Subcutaneous adipose tissue (tissue), 4 donors: ENCODE data around the gene TMEM150A. TPM values are rescaled to one million over a fixed set of nuclear protein-coding genes. Genes with fewer than 3 reads are reported as not detected.

Experiments
- CTCF ChIP-seq: fragments of 450-650 bp; IDR thresholded peaks from one replicate; pipeline ENCODE4 v1.5.1; 2016; ENCODE audit warnings: low read depth, mild to moderate bottlenecking, control low read depth, antibody characterized with exemption, moderate library complexity
- total RNA-seq, 4 donors: library from RNA; depleted of rRNA; stranded (reverse); fragments of >200 nt; gene quantifications; one replicate each; pipeline ENCODE4 v1.1.0, GENCODE V29; 2016

TMEM150A gene
- total RNA-seq, 4 donors from 2014 or later, result 14.3 to 21.4 (median 17.6) TPM

GRCh38 chr2:85611217-85611704 is 8.8 kb upstream of the TMEM150A start:
- no peak for TF ChIP-seq CTCF

GRCh38 chr2:85607268-85608215 is 5.0 kb upstream of the TMEM150A start:
- no peak for TF ChIP-seq CTCF

GRCh38 chr2:85606116-85606455 is 3.6 kb upstream of the TMEM150A start:
- no peak for TF ChIP-seq CTCF

- no peak for TF ChIP-seq CTCF
Measured at GRCh38 chr2:85605406-85606115, 3.1 kb upstream of the TMEM150A start.

GRCh38 chr2:85604568-85605339 is 2.3 kb upstream of the TMEM150A start:
- TF ChIP-seq CTCF, result no peak

GRCh38 chr2:85601771-85602475 is 575 bp downstream of the TMEM150A start:
- TF ChIP-seq CTCF, result no peak
